Measurements from ENCODE around the gene NGEF. TPM values are rescaled to one million over a fixed set of nuclear protein-coding genes. Genes with fewer than 3 reads are reported as not detected.

The NGEF gene
- total RNA-seq, 1 donor from 2014 or later = 2.7 TPM

- no peak for DNase-seq
Measured at GRCh38 chr2:232897598-232898408, 115.3 kb downstream of the NGEF start.

GRCh38 chr2:232896720-232897597 is 116.1 kb downstream of the NGEF start:
- DNase-seq = no peak

DNA sequence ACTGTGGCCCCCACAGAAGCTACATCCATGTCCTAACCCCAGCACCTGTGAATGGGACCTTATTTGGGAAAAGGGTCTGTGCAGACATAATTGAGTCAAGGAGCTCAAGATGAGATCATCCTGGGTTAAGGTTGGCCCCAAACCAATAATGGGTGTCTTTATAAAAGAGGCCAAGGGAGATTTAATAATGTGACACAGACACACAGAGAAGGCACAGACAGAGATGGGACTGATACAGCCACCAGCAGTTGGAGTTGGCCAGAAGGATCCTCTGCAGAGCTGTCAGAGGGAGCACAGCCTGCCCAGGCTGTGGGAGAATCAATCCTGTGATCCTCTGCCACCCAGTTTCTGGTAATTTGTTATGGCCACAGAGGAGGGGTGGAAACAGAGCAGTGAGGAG is 116.9 kb downstream of the NGEF start:
- no peak for DNase-seq

- DNase-seq = no peak
Measured at GRCh38 chr2:232894746-232895145, 118.3 kb downstream of the NGEF start.

- no peak for DNase-seq
Measured at GRCh38 chr2:232894251-232894650, 118.8 kb downstream of the NGEF start.

DNA sequence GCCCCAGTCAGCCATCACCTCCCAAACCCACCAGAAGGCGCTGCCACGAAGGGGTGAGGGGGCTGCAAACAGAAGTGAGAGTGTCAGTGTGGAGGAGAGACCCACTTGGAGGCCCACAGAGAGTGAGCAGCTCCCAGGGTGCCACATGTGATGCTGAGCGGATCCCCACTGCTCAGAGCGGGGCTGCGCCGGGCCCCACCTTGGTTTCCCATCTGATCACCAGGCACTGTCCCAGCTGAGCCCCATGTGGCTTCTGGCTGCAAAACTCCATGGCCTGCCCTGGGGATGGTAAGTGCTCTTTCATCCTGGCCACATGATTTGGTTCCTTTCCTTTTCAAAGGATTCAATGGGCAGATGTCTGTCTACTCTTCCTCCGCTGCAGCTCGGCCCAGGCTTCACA is 119.2 kb downstream of the NGEF start:
- no peak for DNase-seq

- no peak for DNase-seq
Measured at GRCh38 chr2:232892843-232893242, 120.2 kb downstream of the NGEF start.

DNA sequence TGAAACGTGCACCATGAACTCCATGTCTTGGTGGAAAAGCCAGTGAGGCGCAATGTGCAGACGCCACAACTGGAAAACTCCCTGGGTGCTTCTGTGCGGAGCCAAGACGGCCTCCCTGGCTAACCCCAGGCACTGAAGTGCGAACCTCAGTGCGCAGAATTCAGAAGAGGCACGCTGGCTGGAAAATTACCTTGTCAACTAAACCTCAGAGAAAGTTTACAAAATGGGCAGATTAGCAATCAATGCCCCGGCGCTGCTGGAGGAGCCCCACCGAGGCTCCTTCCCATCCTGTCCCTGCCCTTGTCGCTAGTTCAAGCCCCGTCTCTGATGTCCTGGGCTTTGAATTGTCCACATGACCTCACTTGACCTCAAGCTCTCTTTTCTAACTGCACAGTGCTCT is 120.8 kb downstream of the NGEF start:
- no peak for DNase-seq

GRCh38 chr2:232891621-232892071 is 121.4 kb downstream of the NGEF start:
- DNase-seq = no peak

DNA sequence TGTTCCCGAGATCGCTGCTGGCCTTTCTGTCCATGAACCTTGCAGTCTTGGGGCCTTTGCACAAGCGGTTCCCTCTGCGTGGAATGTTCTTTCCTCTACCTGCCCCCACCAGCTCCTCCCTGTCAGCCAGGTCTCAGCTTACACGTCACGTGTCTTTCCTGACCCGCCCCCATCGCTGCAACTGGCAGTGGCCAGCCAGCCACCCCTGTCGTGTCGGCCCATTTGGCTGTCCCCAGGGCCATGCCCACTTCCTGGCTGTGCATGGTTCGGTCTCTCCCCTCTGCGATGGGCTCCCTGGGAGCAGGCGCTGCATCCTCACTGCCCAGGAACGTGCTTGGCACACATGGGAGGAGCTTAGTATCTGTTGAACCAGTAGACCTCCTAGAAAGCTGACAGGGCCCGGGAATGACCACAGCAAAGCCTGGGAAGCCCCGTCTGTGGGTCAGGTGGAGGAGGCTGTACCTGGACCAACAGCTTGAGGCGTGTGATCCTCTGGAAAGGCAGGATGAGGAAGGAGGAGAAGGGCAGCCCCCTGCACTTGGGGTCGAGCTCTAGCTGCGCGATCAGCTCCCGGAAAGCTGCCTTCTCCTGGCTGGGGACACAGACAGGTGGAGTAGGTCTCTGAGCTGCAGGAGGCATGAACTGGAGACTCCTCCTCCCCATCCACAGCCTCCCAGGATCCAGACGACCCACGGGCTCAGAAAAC is 122.0 kb downstream of the NGEF start:
- DNase-seq = no peak

GRCh38 chr2:232890536-232890895 is 122.5 kb downstream of the NGEF start:
- DNase-seq = no peak

- no peak for DNase-seq
Measured at GRCh38 chr2:232889876-232890401, 123.1 kb downstream of the NGEF start.

GRCh38 chr2:232888839-232889529 is 124.1 kb downstream of the NGEF start:
- no peak for DNase-seq

GRCh38 chr2:232888099-232888836 is 124.8 kb downstream of the NGEF start:
- no peak for DNase-seq

- DNase-seq = no peak
Measured at GRCh38 chr2:232887171-232887850, 125.7 kb downstream of the NGEF start.

- DNase-seq = no peak
Measured at GRCh38 chr2:232886632-232887031, 126.4 kb downstream of the NGEF start.

- DNase-seq = no peak
Measured at GRCh38 chr2:232886176-232886575, 126.9 kb downstream of the NGEF start.

GRCh38 chr2:232885264-232885961 is 127.6 kb downstream of the NGEF start:
- DNase-seq = no peak

- no peak for DNase-seq
Measured at GRCh38 chr2:232884549-232885263, 128.3 kb downstream of the NGEF start.

All from tongue (tissue), 2 donors.